Fibroblast of skin of abdomen (primary cell): ENCODE data around the gene VKORC1L1.
"Not testable (repeated sequence)": the region's sequence is repeated elsewhere in the genome, so short reads cannot be mapped to it uniquely, and the experiment has no call there.

Experiments used
- DNase-seq: peaks from one replicate; pipeline ENCODE4 v3.0.0-alpha.2; 2013

VKORC1L1 gene

GRCh38 chr7:65945787-65946186 is 72.9 kb downstream of the VKORC1L1 start:
- DNase-seq, result not testable (repeated sequence)

- no peak for DNase-seq
These were observed 74.0 kb downstream of the VKORC1L1 start for GRCh38 chr7:65946904-65947303.

GRCh38 chr7:65951837-65952578 is 79.1 kb downstream of the VKORC1L1 start:
- DNase-seq, result no peak

DNA sequence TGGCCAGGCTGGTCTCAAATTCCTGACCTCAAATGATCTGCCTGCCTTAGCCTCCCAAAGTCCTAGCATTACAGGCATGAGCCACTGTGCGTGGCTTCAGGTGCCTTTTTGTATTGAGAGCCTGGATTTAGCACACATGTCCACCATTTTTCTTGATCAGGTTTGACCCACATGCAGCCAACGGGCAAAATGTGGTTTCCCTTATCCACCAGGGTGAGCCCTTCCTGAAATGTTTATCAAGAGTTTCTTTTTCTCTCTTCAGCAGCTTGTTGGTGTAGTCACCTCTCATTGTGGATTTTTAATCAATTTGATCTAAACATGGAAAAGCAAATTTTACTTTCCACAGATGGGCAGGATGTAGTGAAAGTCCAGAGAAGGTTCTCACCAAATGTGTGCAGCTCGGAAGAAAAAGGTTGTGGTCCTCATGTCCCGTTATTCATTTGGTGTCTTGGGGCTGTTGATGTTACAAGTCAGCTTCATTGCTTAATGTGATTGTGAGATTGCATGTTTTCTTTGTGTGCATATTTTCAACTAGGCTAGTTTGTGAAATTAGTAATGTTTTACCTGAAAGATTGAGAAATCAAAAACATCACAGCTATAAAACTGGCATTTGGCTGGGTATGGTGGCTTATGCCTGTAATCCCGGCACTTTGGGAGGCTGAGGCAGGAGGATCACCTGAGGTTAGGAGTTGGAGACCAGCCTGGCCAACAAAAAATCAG is 80.3 kb downstream of the VKORC1L1 start:
- DNase-seq, result no peak

GRCh38 chr7:65953890-65954450 is 81.1 kb downstream of the VKORC1L1 start:
- DNase-seq, result no peak

DNA sequence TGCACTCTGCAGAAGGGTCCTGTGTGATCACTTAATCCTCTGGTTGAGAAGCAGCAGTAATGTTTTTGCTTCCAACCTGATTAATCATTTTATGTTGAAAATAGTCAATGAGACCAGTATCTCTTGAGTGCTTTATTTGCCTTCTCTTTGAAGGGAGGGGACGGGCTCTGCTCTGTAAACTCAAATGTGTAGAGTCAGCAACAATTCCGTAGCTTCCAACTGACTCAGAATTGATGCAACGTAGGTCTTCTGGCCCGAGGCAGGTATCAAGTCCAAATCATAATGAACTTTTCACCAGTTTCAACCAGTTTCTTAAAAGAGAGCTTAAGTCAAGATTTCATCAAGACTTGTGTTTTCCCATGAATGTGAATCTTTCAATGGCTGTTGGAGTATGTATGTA is 82.8 kb downstream of the VKORC1L1 start:
- no peak for DNase-seq

DNA sequence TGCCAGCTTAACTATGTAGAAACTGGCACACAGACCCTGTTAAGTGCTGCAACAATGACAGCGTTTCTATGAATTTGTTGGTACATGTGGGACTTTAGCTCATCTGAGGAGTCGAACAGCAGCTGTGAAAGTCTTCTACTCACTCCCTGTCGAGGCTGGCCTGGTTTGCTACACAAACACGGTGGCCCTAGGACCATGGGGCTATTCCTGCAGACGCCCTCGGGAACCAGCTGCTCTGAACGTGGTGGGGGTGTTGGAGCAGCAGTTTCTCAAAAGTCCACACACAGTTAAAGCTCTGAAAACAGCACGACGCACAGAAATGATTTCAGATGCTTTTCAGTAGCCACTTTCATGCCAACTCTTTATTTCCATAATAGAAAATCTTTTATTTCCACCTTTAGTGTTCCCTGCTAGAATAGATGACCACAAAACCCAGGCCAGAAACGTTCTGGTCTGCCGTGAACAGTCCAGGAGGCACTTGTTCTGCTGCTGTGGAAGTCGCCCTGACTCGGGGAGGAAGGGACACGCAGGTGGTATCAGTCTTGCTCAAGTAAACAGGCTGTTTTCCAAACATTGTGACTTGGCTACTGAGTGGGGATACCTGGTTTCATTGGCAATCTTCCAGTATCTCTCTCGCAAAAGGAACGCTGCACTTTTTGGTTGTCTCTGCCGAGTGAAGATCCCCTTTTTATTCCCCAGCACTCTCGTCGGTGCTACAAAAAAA is 87.6 kb downstream of the VKORC1L1 start:
- no peak for DNase-seq

GRCh38 chr7:65962033-65962432 is 89.2 kb downstream of the VKORC1L1 start:
- DNase-seq, result no peak

DNA sequence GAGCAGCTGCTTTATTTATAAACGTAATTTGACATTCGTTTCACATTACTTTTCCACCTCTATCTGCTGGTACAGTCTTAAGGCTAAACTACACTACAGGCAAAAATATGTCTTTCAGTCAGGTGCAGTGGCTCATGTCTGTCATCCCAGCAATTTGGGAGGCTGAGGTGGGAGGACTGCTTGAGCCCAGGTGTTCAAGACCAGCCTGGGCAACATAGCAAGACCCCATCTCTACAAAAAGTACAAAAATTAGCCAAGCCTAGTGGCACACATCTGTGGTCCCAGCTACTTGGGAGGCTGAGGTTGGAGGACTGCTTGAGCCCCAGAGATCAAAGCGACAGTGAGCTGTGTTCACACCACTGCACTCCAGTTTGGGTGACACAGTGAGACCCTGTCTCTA is 91.8 kb downstream of the VKORC1L1 start:
- DNase-seq, result not testable (repeated sequence)

- no peak for DNase-seq
These were observed 93.3 kb downstream of the VKORC1L1 start for GRCh38 chr7:65966146-65966545.

DNA sequence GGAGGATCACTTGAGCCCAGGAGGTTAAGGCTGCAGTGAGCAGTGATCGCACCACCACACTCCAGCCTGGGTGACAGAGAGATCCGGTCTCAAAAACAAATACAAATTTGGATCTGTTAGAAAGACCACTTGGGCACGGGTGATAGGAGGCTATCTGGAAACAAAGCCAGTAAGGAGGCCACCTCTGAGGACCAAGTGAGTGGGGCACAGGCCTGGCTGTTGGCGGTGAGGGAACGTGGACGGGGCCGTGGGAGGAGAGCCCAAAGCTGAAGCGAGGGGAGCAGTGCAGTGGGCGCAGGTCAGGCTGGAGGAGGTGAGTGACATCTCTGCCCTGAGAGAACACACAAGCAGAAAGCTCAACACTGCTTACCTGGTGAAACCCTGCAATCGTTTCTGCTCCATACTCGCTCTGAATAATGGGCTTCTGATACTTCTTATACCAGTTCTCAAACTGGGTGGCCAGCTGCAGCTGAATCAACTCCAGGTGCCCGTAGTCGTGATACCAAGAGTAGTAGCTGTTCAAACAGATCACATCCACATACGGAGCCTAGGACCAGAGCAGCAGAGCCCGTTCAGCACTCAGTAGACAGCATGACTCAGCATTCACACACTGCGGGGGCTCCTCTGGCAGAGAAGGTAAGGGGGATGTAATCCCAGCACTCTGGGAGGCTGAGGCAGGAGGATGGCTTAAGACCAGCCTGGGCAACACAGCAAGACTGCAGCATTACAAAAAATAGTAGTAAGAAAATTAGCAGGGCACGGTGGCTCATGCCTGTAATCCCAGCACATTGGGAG is 94.7 kb downstream of the VKORC1L1 start:
- no peak for DNase-seq

- no peak for DNase-seq
These were observed 95.6 kb downstream of the VKORC1L1 start for GRCh38 chr7:65968256-65969185.

- no peak for DNase-seq
These were observed 98.1 kb downstream of the VKORC1L1 start for GRCh38 chr7:65971021-65971420.

DNA sequence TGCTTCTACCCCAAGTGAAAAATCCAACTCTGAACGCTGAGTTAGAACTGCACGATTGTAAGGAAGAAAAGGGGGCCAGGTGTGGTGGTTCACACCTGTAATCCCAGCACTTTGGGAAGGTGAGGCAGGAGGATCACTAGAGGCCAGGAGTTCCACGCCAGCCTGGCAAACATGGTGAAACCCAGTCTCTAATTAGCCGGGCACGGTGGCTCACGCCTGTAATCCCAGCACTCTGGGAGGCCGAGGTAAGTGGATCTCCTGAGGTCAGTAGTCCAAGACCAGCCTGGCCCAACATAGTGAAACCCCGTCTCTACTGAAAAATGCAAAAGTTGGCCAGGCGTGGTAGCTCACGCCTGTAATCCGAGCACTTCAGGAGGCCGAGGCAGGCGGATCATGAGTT is 100.1 kb downstream of the VKORC1L1 start:
- DNase-seq, result no peak

GRCh38 chr7:65974191-65974801 is 101.4 kb downstream of the VKORC1L1 start:
- no peak for DNase-seq

DNA sequence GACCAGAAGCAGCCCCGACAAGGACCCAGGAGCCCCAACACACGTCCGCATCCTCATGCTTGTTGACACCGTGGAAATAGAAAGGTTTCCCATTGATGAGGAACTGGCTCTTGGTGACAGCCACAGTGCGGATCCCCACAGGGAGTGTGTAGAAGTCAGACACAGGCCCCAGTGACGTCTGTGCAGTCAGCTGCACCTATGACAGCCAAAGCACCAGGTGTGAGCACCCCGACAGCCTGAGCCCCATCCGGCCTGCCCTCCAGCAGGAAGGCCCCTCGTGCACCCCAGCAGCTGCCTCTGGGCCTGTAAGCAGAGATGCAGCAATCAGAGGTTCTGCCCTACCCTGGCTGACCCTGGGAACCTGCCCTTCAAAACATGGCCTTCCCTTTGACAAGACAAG is 102.0 kb downstream of the VKORC1L1 start:
- no peak for DNase-seq

- DNase-seq, result no peak
These were observed 103.1 kb downstream of the VKORC1L1 start for GRCh38 chr7:65975814-65976445.

DNA sequence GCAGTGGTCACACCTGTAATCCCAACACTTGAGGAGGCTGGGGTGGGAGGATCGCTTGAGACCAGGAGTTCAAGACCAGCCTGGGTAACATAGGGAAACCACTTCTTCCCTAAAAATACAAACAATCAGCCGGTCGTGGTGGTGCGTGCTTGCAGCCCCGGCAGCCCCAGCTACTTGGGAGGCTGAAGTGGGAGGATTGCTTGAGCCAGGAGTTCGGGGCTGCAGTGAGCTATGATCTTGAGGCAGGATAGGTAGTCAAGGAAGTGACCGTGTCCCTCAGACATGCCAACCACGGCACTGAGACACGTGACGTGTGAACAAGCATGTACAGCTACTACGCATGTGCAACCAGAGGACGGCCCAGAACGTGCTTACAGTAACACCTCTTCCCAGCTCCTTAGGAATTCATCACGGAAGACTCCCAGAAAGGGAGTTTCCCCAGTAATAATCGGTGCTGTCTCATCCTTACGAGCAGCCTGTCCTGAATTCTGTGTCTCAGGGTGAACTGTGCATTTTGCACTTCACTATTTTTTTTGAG is 103.9 kb downstream of the VKORC1L1 start:
- no peak for DNase-seq

DNA sequence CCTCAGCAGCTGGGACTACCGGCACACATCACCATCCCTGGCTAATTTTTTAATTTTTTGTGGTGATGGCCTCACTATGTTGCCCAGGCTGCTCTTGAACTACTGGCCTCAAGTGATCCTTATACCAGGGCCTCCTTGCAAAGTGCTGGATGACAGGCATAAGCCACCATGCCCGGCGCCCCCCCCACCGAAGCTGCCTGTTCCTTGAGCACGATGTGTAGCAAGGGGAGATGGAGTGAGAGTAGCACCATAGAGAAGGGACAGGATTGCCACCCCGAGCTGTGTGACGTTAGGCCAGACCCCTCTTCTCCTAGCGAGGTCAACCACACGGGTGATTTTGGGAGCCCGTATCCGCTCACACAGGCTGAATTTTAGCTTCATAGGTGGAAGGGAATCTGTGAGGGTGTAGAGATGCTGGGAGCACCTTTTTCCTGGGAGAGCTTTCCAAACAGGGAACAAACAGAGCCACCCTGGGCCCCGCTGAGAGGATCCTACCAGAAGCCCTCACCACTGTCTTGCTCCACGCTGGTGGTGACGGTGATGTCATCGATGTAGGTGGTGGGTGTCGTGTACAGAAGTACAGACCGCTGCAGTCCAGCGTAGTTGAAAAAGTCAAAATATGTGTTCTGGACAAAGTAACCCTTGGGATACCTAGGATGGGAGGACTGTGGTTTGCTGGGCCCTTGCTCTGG is 106.2 kb downstream of the VKORC1L1 start:
- DNase-seq, result no peak
